GM12874 (cell line): ENCODE data around the gene TBC1D2.

ENCODE experiments used
- CTCF ChIP-seq: IDR thresholded peaks from 2 replicates; pipeline ENCODE4 v1.5.1; 2011; ENCODE audit warnings: low read depth, mild to moderate bottlenecking, control low read depth, low read length, moderate library complexity; ENCODE audit not compliant: insufficient read depth

TBC1D2 gene

DNA sequence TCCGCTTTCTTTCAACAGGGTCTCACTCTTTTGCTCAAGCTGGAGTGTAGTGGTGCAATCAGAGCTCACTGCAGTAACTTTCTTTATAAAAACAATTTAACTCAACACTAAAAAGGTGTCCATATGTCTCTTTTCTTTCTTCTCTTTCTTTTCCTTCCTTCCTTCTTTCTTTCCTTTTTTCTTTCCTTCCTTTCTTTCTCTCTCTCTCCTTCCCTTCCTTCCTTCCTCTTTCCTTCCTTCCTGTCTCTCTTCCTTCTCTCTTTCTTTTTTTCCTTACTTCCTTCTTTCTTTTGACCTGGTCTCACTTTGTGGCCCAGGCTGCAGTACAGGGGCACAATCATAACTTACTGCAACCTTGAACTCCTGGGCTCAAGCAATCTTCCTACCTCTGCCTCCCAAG is 25.8 kb upstream of the TBC1D2 start:
- TF ChIP-seq CTCF = no peak

DNA sequence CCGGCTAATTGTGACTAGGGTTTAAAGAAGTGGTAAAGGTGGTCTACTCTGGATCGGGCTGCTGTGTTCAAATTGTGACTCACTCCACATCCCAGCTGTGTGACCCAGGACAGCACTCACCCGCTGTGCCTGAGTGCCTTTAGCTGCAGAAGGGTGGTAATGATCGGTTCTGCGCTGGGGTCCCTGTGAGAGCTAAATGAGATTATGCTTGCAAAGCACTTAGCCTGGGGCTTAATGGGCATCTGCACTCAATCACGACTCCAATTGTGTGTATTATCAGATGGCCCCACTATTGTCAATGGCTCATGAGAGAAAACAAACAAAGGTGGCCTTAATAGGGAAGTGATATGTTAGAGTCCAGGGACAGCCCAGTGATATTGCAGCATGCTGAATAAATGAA is 25.1 kb upstream of the TBC1D2 start:
- no peak for TF ChIP-seq CTCF

DNA sequence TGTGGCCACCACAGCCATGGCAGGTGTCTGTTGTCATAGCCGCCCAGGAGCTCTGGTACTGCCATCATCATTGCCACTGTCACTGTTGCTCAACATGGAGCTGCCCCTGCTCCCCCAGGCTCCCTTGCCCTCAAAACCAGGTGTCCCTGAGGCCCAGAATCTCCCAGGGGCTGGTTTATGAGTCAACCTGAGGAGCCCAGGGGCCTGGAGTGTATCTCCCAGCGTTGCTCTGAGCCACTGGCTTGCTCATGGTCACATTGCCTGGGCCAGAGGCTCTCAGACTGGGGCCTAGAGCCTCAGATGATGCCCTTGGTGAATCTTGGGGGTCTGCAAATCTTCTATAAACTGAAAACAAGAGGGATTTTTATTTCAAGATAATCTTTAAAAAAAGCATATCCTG is 24.7 kb upstream of the TBC1D2 start:
- no peak for TF ChIP-seq CTCF

DNA sequence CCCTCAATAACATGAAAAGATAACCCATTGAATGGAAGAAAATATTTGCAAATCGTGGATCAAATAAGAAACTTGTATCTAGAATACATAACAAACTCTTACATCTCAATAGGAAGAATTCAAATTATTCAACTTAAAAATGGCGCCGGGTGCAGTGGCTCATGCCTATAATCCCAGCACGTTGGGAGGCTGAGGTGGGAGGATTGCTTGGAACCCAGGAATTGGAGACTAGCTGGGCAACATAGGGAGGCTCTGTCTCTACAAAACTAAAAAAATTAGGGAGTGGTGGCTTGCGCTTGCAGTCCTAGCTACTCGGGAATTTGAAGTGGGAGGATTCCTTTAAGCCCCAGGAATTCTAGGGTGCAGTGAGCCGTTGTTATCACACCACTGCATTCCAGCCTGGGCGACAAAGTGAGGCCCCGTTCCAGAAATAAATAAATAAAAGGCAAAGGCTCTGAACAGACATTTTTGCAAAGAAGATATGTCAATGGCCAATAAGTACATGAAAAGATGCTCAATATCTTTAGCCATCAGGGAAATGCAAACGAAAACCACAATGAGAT is 21.5 kb upstream of the TBC1D2 start:
- no peak for TF ChIP-seq CTCF

DNA sequence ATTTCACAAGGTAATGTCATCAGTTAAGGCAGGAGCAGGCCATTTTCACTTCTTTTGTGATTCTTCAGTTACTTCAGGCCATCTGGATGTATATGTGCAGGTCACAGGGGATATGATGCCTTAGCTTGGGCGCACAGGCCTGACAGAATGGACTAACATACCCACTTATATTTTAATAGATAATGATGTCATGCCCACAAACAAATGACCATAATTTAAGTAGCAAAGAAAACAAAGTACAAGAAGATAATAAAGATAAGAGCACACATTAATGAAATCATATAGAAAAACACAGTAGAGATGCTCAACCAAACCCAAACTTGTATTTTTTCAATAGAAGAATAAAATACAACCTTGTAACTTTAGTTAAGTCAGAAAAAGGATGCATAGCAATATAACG is 19.7 kb upstream of the TBC1D2 start:
- no peak for TF ChIP-seq CTCF

DNA sequence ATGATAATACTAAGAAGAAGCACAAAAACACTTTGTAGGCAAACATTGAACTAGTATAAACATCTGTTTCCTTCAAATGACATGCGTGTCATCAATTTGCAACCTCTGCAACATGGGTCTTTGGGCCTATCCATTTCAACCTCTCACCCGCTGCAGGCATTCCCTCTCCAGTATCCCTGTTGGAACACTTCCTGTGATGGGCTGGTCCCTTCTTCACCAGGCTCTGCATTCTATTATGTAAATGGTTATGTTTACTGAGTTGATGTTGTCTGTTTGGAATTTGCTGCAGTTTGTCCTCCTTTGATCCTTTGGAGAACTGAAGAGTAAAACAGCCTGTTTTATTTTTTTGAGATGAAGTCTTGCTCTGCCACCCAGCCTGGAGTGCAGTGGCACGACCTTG is 16.6 kb upstream of the TBC1D2 start:
- no peak for TF ChIP-seq CTCF

GRCh38 chr9:98271479-98271878 is 16.0 kb upstream of the TBC1D2 start:
- TF ChIP-seq CTCF = no peak
